HUES48 (cell line): Measurements from ENCODE around the gene MNX1.

Experiments used
- H3K27ac ChIP-seq: one replicate; pipeline ENCODE4 v1.7.0; 2013; ENCODE audit warnings: low read depth, low read length, inconsistent platforms
- H3K27me3 ChIP-seq: 2 replicates; pipeline ENCODE4 v1.6.1; 2013; ENCODE audit warnings: mild to moderate bottlenecking, low read length; ENCODE audit not compliant: control insufficient read depth, insufficient read depth
- H3K36me3 ChIP-seq: 2 replicates; pipeline ENCODE4 v1.6.1; 2013; ENCODE audit warnings: low read length; ENCODE audit not compliant: control insufficient read depth, insufficient read depth
- H3K4me1 ChIP-seq: 2 replicates; pipeline ENCODE4 v1.6.1; 2013; ENCODE audit warnings: mild to moderate bottlenecking, low read length; ENCODE audit not compliant: control insufficient read depth, insufficient read depth
- H3K4me3 ChIP-seq: 2 replicates; pipeline ENCODE4 v1.5.1; 2013; ENCODE audit warnings: mild to moderate bottlenecking, low read depth, low read length
- H3K9ac ChIP-seq: 2 replicates; pipeline ENCODE4 v1.6.1; 2013; ENCODE audit warnings: mild to moderate bottlenecking, low read depth, low read length, moderate library complexity
- H3K9me3 ChIP-seq: 2 replicates; pipeline ENCODE4 v1.6.1; 2013; ENCODE audit warnings: low read length; ENCODE audit not compliant: control insufficient read depth, insufficient read depth

Gene MNX1

DNA sequence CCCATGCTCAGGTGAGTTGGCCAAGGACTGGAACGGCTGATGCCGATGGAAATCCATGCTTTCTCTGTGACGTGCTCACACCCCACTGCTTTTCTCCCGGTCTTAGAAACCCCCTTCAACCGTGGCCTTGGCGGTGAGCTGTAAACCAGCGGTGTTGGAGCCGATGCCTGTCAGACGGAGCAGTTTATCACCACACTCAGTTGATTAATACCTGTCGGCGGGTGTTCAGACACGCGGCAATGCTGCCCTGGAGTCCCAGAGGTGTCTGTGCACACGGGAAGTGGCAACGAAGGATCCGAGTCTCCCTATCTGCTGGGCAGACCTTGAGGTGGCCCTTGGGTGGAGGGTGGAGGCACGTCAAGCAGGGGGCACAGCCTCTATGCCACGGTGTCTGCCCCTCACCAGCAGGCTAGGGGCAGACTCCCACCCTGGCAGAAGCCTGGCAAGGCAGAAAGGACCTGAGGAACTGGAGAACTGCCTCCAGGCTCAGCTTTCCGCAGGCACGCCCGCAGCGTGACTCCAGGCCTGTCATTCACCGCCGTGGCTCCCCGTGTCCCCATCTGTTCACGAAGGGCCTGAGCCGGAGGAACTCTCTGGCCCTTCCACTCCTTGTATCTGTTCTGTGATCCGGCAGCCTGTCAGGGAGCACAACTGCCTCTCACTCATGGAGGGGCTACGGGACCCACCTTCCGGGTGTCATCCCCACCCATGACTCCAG lies 34.6 kb upstream of the MNX1 start:
- H3K9me3 ChIP-seq, result no peaks in the 10 kb centered on the region
- no peak overlapping the region for H3K4me3 ChIP-seq
- H3K27me3 ChIP-seq, result no peaks in the 10 kb centered on the region
- H3K4me1 ChIP-seq, result no peaks in the 10 kb centered on the region
- no peak overlapping the region for H3K9ac ChIP-seq
- H3K27ac ChIP-seq, result no peak overlapping the region
- H3K36me3 ChIP-seq, result no peaks in the 10 kb centered on the region

DNA sequence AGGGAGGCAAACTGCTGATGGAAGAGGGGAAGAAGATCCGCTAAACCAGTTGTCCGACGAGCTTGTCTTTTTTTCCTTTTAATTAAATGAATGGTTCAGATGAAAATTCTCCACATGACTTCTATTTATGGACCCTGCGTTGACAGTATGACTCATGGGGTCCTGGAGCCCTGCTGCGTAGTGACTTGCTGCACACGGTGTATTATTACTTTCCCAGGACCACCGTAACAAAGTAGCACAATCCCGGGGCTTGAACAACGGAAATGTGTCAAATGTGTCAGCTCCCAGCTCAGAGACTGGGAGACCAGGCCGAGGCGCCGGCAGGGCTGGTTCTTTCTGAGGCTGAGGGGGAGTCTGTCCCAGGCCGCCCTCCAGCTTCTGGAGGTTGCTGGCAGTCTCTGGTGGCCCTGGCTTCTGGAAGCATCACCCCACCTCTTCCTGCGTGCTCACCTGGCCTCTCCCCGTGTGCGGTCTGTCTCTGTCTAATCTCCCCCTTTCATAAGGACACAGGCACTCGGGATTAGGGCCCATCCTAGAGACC lies 33.8 kb upstream of the MNX1 start:
- Histone ChIP-seq H3K27me3 (no peaks in the 10 kb centered on the region), H3K36me3 (no peaks in the 10 kb centered on the region), H3K4me3 (no peak overlapping the region), H3K9ac (no peak overlapping the region), H3K4me1 (no peaks in the 10 kb centered on the region), H3K9me3 (no peaks in the 10 kb centered on the region), H3K27ac (no peak overlapping the region)

DNA sequence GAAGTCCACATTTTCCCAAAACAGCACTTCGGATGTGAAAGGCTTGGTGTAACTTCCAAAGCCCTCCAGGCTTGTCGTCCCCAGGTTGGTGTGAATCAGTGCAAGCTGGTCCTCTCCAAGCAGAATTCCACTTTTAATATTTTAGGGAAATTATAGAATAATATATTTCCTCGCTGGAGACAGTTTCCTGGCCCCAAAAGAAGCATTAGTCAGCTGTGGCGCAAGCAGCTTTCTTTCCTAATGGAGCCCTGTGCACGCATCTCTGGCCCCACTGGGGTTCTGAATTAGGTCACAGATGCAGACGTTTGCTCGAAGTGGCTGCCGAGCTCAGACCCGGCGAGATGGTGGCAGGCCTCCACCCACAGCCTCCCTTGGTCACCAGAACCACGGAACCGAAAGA lies 33.3 kb upstream of the MNX1 start:
- Histone ChIP-seq H3K36me3 (no peaks in the 10 kb centered on the region), H3K4me3 (no peak overlapping the region), H3K9ac (no peak overlapping the region), H3K9me3 (no peaks in the 10 kb centered on the region), H3K27me3 (no peaks in the 10 kb centered on the region), H3K27ac (no peak overlapping the region), H3K4me1 (no peaks in the 10 kb centered on the region)

DNA sequence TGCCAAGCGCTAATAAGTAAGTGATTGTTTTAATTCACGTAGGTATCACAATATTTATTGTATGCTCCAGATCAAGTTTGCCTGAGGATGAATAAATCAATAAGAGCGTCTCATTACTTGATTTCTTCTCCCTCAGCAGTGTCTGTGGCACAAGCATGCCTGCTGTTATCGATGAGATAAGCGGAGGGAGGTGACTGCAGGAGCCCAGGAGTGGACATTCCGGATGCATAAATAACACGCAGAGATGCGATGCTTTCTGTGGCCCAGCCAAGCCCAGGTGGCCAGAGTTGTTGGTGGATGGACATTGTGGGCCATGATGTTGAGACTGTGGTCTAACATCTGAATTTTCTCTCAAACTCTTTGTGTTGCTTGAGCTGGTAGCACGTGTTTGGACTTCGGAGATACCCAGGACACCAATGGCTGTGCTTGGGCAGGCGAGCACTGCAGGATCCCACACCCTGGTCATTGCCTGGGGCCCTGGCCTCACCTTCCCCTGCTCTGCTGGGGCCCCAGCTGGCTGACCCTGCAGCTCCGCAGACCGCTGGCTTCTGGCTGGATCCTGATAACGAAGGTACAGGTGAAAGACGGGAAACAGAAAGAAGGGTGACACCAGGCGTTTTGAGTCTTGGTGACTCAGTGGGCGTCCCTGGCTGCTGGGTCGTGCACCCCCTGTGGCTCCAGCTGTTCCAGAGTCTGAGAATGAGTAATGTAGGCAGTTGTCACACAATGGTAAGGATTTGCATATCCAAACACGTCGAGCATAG lies 31.2 kb upstream of the MNX1 start:
- Histone ChIP-seq H3K4me1 (no peaks in the 10 kb centered on the region), H3K36me3 (no peaks in the 10 kb centered on the region), H3K27ac (no peak overlapping the region), H3K9me3 (no peaks in the 10 kb centered on the region), H3K4me3 (no peak overlapping the region), H3K9ac (no peak overlapping the region), H3K27me3 (no peaks in the 10 kb centered on the region)

DNA sequence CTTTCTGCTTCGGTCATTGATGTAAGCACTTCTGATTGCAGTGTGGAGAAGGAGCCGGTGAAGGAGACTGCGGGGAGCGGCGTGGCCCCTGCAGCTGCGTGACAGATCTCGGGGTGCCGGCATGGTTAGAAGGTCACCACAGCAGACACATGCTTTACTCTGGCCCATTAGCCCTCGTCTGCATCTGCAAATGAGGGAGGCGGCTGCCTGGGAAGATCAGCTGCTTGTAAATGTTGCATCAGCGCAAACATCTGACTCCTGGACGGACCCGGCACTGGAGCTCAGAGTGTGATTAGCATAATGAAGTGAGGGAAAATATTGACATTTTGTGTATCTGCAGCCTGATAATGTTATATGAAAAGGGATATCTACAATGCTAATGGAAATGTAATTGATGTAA lies 30.5 kb upstream of the MNX1 start:
- no peaks in the 10 kb centered on the region for H3K9me3 ChIP-seq
- H3K27ac ChIP-seq, result no peak overlapping the region
- H3K27me3 ChIP-seq, result no peaks in the 10 kb centered on the region
- no peak overlapping the region for H3K9ac ChIP-seq
- H3K4me1 ChIP-seq, result no peaks in the 10 kb centered on the region
- no peak overlapping the region for H3K4me3 ChIP-seq
- no peaks in the 10 kb centered on the region for H3K36me3 ChIP-seq

DNA sequence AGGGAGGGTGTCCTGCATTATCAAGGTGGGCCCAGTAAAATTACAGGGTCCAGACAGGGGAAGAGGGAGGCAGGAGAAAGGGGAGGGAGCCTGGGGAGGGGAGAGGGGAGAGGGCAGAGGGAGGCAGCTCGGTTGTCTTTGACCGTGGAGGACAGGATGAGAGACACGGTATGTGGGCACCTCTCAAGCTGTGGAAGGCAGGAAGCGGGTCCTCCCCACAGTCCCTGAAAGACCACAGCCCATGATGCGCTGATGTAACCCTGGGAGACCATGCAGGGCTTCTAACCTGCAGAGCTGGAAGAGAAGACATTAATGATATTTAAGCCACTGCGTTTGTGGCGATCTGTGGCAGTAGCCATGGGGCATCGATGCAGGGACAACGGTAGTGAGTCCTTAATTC lies 27.2 kb upstream of the MNX1 start:
- Histone ChIP-seq H3K4me1 (no peaks in the 10 kb centered on the region), H3K9ac (no peak overlapping the region), H3K36me3 (no peaks in the 10 kb centered on the region), H3K9me3 (no peaks in the 10 kb centered on the region), H3K27ac (no peak overlapping the region), H3K4me3 (no peak overlapping the region), H3K27me3 (no peaks in the 10 kb centered on the region)

DNA sequence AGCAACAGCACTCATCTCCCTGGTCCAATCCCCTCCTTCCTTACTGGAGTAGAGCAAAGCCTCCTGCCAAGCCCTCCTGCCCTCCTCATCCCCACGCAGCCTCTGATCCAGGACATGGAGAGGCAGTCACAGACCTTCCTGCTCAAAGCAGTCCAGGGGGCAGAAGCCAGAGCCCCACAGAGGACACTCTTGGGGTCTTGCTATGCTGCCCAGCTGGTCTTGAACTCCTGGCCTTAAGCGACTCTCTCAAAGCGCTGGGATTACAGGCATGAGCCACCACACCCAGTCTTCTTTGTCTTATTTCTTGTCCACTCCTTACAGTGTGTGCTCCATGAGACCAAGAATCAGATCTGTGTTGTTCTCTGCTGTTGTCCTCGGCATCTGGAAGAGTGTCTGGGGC lies 26.6 kb upstream of the MNX1 start:
- Histone ChIP-seq H3K36me3 (no peaks in the 10 kb centered on the region), H3K4me1 (no peaks in the 10 kb centered on the region), H3K9me3 (no peaks in the 10 kb centered on the region), H3K4me3 (no peak overlapping the region), H3K27ac (no peak overlapping the region), H3K27me3 (peaks cover 1% of the 10 kb centered on the region; the same call in 1 of the 2 replicates), H3K9ac (no peak overlapping the region)

DNA sequence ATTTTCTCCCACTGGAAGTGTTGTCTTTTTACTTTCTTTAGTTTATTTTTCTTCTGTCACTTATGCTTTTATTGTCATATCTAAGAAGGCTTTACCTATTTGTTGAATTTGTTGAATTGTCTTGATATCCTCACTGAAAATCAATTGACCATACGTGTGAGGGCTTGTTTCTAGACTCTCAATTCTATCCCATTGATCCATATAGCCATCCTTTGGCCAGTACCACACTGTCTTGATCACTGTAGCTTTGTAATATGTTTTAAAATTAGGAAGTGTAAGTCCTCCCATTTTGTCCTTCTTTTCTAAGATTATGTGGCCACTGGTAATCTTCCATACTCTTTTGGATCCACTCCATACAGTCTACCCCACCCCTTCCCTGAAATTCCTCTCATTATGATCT lies 25.5 kb upstream of the MNX1 start:
- no peak overlapping the region for H3K27ac ChIP-seq
- peaks cover 7% of the 10 kb centered on the region; the same call in 1 of the 2 replicates for H3K27me3 ChIP-seq
- H3K4me1 ChIP-seq, result no peaks in the 10 kb centered on the region
- H3K36me3 ChIP-seq, result no peaks in the 10 kb centered on the region
- no peak overlapping the region for H3K9ac ChIP-seq
- no peak overlapping the region for H3K4me3 ChIP-seq
- H3K9me3 ChIP-seq, result no peaks in the 10 kb centered on the region

DNA sequence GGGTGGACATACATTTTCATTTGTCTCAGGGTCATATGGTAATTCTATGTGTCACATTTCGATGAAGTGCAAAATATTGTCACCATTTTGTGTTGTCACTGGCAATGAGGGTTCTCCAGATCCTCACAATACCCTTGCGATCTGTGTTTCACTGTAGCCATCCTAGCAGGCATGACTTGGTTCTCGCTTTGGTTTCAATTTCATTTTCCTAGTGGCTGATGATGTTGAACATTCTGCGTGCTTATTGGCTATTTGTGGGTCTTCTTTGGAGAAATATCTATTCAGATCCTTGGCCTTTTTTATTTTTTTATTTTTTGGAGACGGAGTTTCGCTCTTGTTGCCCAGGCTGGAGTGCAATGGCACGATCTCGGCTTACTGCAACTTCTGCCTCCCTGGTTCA lies 24.8 kb upstream of the MNX1 start:
- Histone ChIP-seq H3K9ac (no peak overlapping the region), H3K4me3 (no peak overlapping the region), H3K9me3 (no peaks in the 10 kb centered on the region), H3K27ac (no peak overlapping the region), H3K36me3 (no peaks in the 10 kb centered on the region), H3K4me1 (no peaks in the 10 kb centered on the region), H3K27me3 (peaks cover 7% of the 10 kb centered on the region; the same call in 1 of the 2 replicates)

DNA sequence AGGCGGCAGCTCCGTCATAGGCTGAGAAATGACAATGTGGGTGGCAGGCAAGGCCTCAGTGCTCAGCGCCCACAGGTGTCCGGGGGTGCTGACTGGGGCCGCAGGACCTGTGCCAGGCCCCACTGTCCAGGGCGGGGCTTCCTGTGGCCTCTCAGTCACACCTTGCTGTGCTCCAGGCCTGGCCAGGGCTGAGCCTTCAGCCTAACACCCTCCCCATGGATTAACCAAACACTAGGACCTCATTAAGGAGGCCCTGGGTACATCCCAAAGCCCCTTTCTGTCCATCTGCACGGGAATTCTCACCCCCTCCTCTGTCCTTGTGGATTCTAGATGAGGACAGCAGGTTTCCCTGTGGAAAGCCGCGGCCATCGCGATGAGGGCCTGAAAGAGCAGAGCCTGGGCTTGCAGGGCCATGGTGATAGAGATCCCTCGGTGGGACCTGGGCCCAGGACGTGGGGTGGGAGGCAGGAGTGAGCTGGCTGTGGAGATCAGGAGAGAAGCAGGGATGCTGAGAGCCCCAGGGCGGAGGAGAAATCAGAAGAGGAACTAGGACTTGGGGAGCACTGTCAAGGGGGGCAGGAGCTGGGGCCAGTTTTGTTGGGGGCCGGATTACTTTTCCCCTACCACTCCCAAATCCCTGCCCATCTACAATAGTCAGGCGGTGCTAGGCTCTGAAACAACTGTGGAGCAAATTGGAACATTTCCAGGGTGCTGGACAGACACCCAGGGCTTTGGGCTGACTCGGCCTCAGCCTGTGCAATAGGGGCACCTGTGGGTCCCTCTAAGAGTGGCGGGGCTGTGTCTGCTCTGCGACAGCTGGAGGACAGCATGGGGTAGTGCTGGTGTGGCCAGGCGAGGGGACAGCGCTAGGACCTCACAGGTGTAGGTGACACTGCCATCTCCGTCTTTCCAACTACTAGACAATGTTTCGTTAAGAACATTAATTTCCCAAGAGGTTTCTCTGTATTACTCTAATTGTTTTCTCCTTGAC lies 23.3 kb upstream of the MNX1 start:
- Histone ChIP-seq H3K9ac (no peak overlapping the region), H3K27ac (no peak overlapping the region), H3K36me3 (no peaks in the 10 kb centered on the region), H3K9me3 (no peaks in the 10 kb centered on the region), H3K27me3 (peaks cover 13% of the 10 kb centered on the region), H3K4me1 (no peaks in the 10 kb centered on the region), H3K4me3 (no peak overlapping the region)
